ENCODE data around the gene PM20D1.
"Not testable (repeated sequence)": the region's sequence is repeated elsewhere in the genome, so short reads cannot be mapped to it uniquely, and the experiment has no call there.

GRCh38 chr1:205873148-205873547 lies 23.2 kb upstream of the PM20D1 start:
- not testable (repeated sequence) for TF ChIP-seq EP300 (conservative IDR thresholded peaks at IDR 0.05; ENCODE audit: poor library complexity, severe bottlenecking); CTCF (IDR thresholded peaks at IDR 0.05; ENCODE audit: poor library complexity, severe bottlenecking); POLR2AphosphoS5 (IDR thresholded peaks at IDR 0.05); MXI1 (conservative IDR thresholded peaks at IDR 0.05; ENCODE audit: poor library complexity, severe bottlenecking); REST (IDR thresholded peaks at IDR 0.05; ENCODE audit: borderline replicate concordance); TAF1 (IDR thresholded peaks at IDR 0.05; ENCODE audit: low read depth); EZH2 (IDR thresholded peaks at IDR 0.05; ENCODE audit: borderline replicate concordance, insufficient read depth, low read length, poor library complexity, severe bottlenecking)

Data from neural cell (in vitro differentiated cells).